GM18870 (cell line): Measurements from ENCODE around the gene ARMC3.
A peak's percentile ranks its signal among the peaks of the same experiment; 100 is the strongest.
"Not testable (repeated sequence)": the region's sequence is repeated elsewhere in the genome, so short reads cannot be mapped to it uniquely, and the experiment has no call there.

Experiments
- ATAC-seq: cut with Tn5 transposase; IDR thresholded peaks from one replicate; pipeline ENCODE4 v1.9.1; 2021; ENCODE audit warnings: moderate library complexity; ENCODE audit not compliant: unreplicated experiment

Gene ARMC3

DNA sequence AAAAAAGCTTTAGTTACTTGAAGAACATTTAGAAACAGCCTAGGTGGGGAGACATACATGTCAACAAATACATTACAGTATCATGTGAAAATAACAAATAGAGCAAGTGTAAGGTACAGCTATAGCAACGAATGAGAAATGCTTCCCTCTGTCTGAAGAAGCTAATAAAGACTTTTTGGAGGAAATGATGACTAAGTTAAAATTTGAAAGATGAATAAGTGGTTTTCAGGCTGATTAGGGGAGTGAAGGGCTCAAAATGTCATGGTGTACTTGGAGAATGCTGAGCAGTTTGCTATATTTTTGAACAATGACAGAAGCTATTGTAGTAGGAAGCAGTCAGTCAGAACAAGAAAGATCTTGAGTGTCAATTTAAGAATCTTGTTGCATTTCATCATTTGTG, 2.8 kb upstream of the ARMC3 start:
- no peak for ATAC-seq

DNA sequence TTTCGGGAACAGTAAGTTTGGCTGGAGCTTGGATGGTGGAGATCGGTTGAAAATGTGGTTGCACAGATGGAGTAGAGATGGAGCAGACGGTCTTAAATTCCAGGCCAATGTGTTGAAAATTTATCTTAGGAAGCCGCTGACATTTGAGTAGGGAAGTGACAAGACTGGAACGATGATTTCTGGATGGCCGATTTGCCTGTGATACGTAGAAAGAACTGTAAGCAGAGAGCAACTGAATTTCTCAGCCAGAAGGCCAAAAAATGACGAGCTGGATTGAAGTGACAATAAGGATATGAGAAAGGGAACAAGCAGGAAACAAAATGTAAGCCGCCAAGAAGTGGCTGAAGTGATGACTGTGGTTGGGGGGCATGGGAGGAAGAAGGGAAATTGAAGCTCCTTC, 687 bp upstream of the ARMC3 start:
- ATAC-seq: no peak

DNA sequence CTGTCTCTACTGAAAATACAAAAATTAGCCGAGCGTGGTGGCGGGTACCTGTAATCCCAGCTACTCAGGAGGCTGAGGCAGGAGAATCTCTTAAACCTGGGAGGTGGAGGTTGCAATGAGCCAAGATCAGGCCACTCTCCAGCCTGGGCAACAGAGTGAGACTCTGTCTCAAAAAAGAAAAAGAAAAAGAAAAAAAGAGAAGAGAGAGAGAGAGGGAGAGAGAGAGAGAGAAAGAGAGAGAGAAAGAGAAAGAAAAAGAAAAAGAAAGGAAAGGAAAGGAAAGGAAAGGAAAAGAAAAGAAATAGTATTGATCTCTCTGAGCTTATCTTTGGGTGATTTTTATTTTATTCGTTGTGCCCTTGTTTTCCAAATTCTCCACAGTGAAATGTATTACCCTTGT, 1.2 kb downstream of the ARMC3 start:
- ATAC-seq: not testable (repeated sequence)

DNA sequence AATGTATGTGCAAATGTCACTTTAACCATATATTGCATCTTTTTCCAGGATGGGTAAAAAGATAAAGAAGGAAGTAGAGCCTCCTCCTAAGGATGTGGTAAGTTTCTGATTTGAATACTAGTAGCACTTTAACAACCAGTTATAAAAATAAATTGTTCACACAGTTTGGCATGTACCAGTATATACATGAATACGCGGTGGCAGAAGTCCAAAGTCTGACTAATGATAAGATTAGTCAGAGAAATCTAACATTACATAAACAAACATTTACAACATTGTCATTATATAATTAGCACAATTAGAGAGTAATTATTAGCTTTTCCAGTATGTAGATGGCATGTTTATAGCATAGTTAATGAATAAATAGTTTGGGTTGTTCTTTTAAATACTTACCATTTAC, 4.1 kb downstream of the ARMC3 start:
- ATAC-seq: peak; percentile 73

DNA sequence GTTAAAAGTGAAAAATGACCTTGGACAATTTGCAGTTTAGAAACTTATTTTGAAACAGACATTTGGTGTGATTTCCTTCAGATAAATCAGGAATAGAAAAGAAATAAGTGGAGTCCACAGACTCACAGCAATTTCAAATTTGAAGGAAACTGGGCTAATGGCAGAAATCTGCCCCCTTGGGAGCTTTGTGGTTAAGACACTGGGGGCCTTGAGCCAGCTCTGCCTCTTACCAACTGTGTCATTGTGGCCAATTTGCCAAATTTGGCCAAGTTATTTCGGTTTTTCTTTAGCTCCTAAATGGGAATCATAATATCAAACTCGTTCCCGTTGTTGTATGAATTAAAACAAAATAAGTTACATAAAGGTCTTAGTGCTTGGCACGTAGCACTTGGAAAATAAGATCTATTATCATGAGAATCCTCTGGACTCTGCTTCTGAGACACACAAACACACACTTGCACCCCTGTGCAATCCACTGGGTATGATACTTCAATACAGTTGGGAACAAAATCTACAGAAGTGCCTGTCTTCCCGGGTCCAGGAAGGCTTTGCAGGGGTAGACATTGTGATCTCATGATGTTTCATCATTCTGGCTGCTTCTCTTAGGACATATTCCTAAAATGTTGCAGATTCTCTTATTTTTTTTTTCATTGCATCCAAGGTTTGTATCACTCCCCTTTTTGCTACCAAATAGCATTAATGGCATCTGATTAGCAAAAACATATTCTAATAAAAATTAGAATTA, 4.9 kb downstream of the ARMC3 start:
- ATAC-seq: no peak

DNA sequence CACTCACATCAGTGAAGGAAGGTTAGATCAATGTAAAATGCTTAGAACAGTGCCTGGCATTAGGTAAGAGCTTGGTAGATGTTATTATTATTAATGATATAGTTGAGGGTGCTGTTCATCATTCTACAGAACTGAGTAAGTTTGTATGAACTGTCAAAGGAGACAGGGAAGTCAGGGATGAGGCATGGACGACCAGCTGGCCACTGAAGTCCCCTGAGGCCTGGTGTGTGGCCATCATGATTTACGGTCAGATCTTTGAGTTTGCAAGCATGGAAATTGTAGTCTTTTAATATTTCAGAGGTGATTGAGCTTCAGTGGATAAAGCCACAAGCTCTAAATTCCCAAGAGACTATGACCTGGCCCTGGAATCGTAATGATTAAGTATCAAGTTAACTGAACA, 6.9 kb downstream of the ARMC3 start:
- no peak for ATAC-seq

DNA sequence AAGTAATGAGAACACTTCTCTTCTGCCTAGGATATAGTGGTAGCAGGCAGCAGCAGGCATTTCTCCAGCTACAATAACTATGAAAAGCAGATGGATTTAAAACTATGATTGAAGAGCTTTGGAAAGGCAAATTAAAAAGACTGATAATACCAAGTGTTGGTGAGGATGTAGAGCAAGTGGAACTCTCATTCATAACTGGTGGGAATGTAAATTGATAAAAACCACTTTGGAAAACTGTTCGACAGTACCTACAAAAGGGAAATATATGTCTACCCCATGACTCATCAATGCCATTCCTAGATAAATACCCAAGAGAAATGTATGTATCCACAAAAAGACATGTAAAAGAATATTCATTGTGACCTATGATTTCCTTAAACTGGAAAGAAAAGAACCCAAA, 14.6 kb downstream of the ARMC3 start:
- ATAC-seq: no peak

DNA sequence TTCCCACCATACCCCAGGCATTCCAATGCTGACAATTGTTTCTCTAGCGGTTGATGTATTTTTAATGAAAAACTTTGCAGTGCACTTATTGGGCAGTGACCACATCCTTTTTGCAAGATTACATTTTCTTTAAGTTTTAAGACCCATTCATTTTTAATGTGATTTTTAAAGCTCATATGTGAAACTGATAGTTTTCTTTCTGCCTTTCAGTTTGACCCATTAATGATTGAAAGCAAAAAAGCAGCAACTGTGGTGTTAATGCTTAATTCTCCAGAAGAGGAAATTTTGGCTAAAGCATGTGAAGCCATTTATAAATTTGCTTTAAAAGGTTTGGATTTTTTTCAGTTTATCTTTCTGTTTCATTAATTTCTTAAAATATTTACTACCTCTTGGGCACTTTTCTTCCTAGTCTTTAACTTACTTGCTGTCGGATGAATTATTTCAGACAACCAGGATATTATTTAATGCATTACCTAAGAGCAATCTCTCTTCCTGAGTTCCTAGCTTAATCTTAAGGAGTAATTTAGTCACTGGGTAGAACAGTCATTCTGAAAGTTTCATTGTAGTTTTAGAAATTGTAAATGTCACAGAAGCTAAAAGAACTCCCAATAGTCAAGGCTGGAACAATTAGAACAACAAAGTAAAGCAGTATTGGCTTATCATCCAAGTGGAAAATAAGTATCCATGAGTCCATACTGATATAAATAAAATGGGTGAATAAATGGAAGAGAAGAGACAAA, 18.3 kb downstream of the ARMC3 start:
- ATAC-seq: peak; percentile 65

DNA sequence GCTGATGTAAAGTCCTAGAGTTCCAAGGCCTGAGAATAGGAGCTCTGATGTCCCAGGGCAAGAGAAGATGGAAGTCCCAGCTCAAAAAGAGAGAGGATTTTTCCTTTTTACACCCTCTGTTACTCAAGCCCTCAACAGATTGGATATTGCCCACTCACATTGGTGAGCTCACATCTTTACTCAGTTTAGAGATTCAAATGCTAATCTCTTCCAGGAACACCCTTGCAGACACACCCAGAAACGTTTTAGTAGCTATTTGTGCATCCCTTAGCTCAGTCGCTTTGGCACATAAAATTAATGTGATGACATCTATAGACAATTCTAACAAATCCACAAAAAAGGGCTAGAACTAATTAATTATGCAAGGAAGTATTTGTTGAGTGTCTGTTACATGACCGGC, 27.1 kb downstream of the ARMC3 start:
- ATAC-seq: no peak

DNA sequence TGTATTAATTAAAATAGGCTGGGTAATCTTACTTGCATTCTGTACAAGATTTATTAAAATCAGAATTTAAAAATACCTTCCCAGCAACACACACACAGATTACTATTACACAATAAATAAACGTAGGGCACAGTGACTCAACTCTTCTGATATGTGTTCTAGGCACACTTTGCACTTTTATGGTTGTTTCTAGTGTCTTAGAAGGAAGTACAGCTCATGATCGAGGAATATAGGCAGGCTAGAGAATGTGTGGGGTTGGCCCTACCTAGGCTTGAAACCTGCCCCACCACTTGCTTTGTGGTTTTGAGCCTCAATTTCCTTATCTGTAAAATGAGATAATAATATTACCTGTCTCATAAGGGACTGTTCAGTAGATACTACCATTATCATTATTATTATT, 30.5 kb downstream of the ARMC3 start:
- ATAC-seq: no peak

DNA sequence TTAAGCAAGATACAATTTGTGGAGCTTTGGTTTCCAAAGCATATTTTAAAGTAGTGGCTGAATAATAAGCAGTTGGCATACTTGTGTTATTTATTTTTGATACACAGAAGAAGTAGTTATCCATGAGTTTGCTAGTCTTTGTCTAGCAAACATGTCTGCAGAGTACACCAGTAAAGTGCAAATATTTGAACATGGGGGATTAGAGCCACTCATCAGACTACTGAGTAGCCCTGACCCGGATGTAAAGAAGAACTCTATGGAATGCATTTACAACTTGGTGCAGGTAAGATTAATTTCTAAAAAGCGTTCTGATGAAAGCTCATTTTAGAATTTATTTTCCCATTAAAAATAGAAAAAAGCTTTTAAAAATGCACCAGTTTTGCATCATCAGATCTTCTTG, 31.4 kb downstream of the ARMC3 start:
- no peak for ATAC-seq

DNA sequence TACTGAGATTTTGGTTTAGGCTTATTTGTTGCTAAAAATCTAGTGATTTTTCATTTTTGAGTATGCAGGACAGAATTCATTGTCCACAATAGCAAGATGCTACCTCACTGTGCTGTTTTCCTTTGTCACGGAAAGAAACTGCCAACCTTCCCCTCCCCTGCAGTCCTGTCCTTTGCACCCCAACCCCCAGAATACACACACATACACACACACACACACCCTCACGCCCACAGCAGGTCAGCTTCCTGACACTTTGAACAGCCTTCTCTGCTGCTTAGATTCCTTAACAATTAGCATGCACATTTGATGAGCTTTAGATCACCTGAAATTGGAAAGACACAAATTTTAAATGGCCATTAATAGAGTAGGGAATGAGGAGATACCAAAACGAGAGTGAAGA, 32.1 kb downstream of the ARMC3 start:
- ATAC-seq: no peak

DNA sequence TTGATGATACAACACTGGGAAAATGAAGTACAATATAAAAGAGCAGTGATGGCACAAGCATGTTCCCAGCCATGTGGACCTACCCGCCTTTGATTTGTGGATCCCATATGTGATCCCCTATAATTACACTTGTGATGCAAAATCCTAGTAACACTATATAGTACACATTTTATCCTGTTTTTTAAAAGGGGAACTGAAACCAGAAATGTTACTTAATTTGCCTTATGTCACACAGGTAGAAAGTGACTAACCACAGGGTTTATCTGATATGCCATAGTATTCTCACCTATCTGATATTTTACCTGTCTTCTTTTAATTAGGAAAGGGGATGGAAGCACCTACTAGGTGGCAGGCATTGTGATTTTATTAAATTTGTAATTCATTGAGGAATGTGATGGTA, 35.0 kb downstream of the ARMC3 start:
- no peak for ATAC-seq

DNA sequence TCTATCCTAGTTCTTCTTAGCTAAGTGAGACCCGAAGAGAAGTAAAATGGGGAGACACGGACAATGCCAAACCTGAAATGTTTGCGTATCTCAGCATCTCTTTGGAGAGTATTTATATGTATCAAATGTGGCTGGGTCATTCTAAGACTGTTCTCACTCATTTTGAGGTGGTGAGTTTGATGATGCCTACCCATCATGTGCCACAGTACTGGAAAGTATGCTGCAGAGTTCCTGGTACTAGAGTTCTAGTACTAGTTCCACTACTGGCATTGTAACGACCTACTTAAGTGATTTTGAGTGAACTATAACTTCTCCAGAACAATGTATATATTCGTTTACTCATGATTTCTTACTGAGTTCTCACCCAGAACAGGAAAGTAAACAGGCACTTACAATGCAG, 41.9 kb downstream of the ARMC3 start:
- ATAC-seq: no peak

DNA sequence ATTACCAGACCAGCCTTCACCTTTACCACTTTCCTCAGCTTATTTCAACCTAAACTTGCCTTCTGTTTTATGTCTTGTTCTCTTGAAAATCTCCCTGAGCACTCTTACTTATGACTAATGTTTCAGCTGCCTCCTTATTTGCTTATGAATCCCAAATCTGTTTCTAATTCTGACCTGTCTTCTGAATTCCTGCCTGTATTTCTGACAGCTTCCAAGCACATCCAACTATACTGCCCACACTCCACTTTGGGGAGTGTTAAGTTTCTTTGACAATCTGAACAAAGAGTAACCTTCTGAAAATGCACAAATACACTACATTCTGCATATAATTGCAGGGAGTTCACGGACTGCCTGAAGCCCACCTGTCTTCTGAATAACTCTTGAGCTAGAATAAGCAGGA, 48.7 kb downstream of the ARMC3 start:
- ATAC-seq: no peak

DNA sequence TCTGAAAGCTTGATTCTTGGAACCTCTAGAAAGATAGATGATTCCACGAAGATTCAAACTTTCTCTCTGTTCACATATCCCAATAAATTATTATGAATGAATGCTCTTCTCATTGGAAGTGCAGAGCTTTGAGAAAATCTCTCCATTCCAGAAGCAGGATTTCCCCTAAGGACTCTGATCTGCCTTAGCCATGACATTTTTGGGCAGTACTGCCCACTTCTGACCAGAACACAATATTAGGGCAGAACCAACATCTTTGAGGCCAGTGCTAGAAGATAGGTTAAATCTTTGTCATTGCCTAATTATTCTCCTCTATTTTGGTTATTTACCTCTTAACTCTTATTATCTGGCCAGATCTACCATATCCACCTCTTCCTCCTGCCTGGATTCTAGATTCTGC, 49.9 kb downstream of the ARMC3 start:
- ATAC-seq: no peak

DNA sequence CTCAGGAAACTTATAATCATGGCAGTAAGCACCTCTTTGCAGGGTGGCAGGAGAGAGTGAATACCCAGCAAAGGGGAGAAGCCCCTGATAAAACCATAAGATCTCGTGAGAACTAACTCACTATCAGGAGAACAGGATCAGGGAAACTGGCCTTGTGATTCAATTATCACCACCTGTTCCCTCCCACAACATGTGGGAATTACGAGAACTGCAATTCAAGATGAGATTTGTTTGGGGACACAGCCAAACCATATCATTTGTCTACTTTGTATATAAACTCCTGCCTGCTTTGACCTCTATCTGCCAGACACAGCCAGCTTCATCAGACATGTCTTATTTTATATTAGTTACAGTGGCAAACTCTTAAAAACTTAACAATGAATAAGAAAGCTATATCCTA, 50.4 kb downstream of the ARMC3 start:
- ATAC-seq: no peak

DNA sequence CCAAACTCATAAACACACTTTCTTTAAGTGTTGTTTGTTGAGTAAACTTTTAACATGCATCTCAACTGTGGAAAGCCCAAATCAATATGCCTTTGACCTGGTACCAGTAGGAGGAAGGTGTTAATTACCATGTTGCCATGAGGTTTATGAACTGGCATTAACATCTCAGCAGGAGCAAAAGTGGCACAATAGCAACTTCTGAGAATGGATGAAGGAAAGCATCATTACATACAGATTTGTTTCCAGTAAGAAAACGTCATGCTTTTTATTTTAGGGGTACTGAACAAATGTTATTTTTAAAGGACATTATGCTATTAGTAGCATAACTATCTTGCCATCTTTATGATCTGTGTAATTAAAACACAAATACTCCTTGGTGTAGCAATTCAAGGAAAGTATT, 51.1 kb downstream of the ARMC3 start:
- ATAC-seq: no peak

DNA sequence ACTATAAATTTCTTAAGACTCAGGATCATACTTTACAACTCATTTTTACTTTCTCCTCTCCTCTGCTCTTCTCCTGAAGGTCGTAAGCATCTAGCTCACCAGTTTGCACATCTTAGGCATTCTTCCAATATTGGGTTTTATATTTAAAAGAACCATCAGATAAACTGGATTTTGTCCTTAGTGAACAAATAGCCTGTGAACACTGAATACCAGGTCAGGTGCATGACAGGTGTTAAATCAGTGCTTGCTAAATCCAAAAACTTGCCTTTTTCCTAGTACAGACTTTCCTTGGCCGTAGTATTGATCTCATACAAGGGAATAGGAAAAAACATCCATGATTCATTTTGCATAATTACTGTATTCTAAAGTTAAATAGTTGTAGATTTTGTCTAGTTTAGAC, 53.0 kb downstream of the ARMC3 start:
- ATAC-seq: no peak

DNA sequence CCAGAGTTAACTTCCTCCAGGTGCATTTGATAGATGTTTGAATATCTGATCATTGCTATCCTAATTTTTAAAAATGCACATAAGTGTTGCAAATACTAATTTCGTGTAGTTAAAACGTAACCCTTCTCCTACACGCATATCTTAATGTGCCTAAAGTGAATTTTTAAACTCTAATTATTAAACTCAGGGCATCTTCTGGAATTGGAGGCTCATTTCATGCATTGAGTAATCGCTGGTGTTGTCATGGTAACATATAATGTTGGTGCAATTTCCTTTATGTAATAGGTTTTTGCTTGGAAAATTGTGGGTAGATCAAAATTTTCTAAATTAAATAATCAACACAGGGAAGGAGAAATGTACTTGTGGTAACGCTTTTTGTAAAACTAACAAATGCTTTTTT, 56.2 kb downstream of the ARMC3 start:
- ATAC-seq: no peak

DNA sequence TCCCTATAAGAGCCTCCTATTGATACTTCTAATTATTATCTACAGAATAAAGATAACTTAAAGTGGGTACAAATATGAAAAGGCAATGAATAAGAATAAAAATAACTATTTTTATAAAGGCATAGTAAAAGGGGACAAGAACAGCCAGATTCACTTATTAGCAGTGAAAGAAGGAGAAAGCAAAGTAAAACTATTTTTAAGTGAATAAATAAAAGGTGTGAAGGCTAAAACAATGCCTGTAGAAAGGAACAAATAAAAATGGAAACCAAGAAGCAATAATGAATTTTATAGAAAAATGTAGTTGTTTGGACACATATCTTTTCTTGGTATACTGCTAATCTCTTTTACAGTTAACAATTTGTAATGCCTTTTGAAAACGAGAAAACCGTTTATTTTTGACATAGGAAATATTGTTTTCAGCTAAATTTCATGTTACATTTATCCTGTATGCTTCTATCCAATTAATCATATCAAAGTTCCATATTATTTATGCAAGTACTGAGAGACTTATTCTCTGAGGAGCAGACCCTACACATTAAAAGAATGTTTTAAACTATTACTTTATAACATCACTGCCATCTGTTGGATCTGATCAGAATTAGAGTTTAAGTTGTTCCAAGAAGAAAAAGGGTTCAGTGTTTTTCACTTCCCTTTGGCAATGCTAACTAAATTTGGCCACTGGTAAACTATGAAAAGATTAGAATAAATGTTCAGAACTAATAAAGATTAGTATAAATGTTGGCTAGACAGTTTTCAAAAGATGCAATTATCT, 59.1 kb downstream of the ARMC3 start:
- peak; percentile 52 for ATAC-seq
